ENCODE measurements around the gene IPMK. TPM values are rescaled to one million over a fixed set of nuclear protein-coding genes. Genes with fewer than 3 reads are reported as not detected.
"Not testable (repeated sequence)": the region's sequence is repeated elsewhere in the genome, so short reads cannot be mapped to it uniquely, and the experiment has no call there.

IPMK gene
- polyA plus RNA-seq, 2 donors = 3.4 to 3.5 TPM

- WGBS, 2 donors = 66 to 73% methylated on average over 4 of the region's 4 CpGs
- Histone ChIP-seq H3K36me3 (ENCODE audit: control insufficient read depth in 2 of 2, insufficient read depth in 2 of 2, low read length in 1 of 2) (peaks cover 0 to 3% of the 10 kb centered on the region in 2 donors), H3K9me3 (ENCODE audit: control insufficient read depth in 2 of 2, insufficient read depth in 1 of 2, low read depth in 1 of 2, low read length in 1 of 2) (no peaks in the 10 kb centered on the region), H3K27ac (ENCODE audit: low read depth in 2 of 2, low read length in 1 of 2) (no peak overlapping the region), H3K4me1 (ENCODE audit: control insufficient read depth in 2 of 2, insufficient read depth in 2 of 2, low read length in 1 of 2) (peaks cover 0 to 3% of the 10 kb centered on the region in 2 donors), H3K4me3 (ENCODE audit: low read depth in 1 of 2, low read length in 2 of 2) (no peak overlapping the region), H3K27me3 (ENCODE audit: control insufficient read depth in 1 of 2, insufficient read depth in 2 of 2, low read length in 2 of 2) (no peaks in the 10 kb centered on the region)
Observed at GRCh38 chr10:58240531-58240930, 27.2 kb downstream of the IPMK start.

DNA sequence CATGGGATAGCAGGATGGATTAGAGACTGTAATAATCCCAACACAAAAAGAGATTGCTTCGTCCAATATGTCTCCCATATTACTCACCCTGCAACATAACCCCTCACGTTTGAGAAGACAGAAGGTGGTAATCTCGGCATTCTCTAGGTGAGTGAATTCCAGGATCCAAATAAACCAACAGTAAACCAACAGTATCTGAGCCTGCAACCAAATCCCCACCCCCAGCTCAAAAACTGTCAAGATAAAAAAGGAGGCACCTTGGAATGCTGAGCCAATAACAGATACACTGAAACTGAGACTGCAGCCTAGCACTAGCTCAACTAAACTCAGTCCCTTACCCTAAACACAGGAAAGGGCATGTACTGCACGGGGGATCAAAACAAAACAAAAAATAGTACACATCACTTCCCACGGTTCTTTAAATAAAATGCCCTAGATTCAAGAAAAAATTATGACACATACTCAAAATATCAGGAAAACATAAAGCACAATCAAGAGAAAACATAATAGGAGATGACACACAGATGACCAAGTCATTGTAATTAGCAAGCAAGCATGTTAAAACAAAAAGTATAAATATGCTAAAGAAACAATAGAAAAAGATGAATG, 28.0 kb downstream of the IPMK start:
- WGBS, 2 donors = 63 to 64% methylated on average over 5 of the region's 5 CpGs
- Histone ChIP-seq H3K9me3 (ENCODE audit: control insufficient read depth in 2 of 2, insufficient read depth in 1 of 2, low read depth in 1 of 2, low read length in 1 of 2) (no peaks in the 10 kb centered on the region), H3K27me3 (ENCODE audit: control insufficient read depth in 1 of 2, insufficient read depth in 2 of 2, low read length in 2 of 2) (no peaks in the 10 kb centered on the region), H3K4me1 (ENCODE audit: control insufficient read depth in 2 of 2, insufficient read depth in 2 of 2, low read length in 1 of 2) (peaks cover 0 to 3% of the 10 kb centered on the region in 2 donors), H3K36me3 (ENCODE audit: control insufficient read depth in 2 of 2, insufficient read depth in 2 of 2, low read length in 1 of 2) (peaks cover 0 to 3% of the 10 kb centered on the region in 2 donors), H3K27ac (ENCODE audit: low read depth in 2 of 2, low read length in 1 of 2) (no peak overlapping the region), H3K4me3 (ENCODE audit: low read depth in 1 of 2, low read length in 2 of 2) (no peak overlapping the region)

DNA sequence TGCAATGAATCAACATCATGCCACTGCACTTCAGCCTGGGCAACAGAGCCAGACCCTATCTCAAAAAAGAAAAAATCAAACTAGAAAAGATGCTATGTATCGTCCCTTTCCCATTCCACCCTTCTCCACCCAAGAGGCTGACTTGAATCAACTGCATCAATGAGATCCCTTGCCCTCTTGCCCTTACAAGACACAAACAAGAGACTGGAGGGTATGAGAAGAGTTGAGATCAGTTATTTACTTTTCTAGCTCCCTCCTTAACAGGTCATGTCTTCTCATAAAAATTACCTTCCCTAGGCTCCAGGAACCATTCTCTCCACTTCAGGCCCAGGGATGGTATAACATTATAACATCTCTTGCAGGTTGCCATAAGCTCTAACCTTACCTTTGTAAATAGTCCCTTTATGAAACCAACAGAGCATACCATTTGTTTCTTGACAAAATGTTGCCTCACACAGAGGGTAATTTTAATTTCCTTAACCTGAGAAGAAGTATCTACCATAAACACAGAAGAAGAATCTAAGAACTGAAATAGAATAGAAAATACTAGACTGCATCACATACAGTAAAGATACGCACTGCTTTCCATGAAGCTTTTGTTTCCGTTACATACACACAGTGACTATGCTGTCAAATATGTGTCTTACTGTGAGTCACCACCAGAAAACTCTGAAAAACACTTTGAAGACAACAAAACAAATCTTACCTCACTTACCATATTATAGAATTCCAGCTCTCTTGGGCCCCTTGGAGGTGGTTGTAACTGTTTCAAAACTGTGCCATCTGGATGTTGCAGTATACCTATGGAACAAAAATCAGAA, 30.5 kb downstream of the IPMK start:
- H3K4me3 ChIP-seq (ENCODE audit: low read depth in 1 of 2, low read length in 2 of 2) = no peak overlapping the region
- no peak overlapping the region for H3K27ac ChIP-seq (ENCODE audit: low read depth in 2 of 2, low read length in 1 of 2)
- 79 to 89% methylated on average over 3 of the region's 3 CpGs for WGBS, 2 donors
- no peaks in the 10 kb centered on the region for H3K36me3 ChIP-seq (ENCODE audit: control insufficient read depth in 2 of 2, insufficient read depth in 2 of 2, low read length in 1 of 2)
- no peaks in the 10 kb centered on the region for H3K27me3 ChIP-seq (ENCODE audit: control insufficient read depth in 1 of 2, insufficient read depth in 2 of 2, low read length in 2 of 2)
- peaks cover 0 to 3% of the 10 kb centered on the region in 2 donors for H3K4me1 ChIP-seq (ENCODE audit: control insufficient read depth in 2 of 2, insufficient read depth in 2 of 2, low read length in 1 of 2)
- H3K9me3 ChIP-seq (ENCODE audit: control insufficient read depth in 2 of 2, insufficient read depth in 1 of 2, low read depth in 1 of 2, low read length in 1 of 2) = no peaks in the 10 kb centered on the region

GRCh38 chr10:58229856-58230255, 37.8 kb downstream of the IPMK start:
- H3K36me3 ChIP-seq (ENCODE audit: control insufficient read depth in 2 of 2, insufficient read depth in 2 of 2, low read length in 1 of 2); H3K4me3 ChIP-seq (ENCODE audit: low read depth in 1 of 2, low read length in 2 of 2): not testable (repeated sequence)
- WGBS, 2 donors = 87 to 91% methylated on average over 7 of the region's 7 CpGs

GRCh38 chr10:58225654-58226053, 42.0 kb downstream of the IPMK start:
- no peak overlapping the region for H3K4me3 ChIP-seq (ENCODE audit: low read depth in 1 of 2, low read length in 2 of 2)
- no peaks in the 10 kb centered on the region for H3K9me3 ChIP-seq (ENCODE audit: control insufficient read depth in 2 of 2, insufficient read depth in 1 of 2, low read depth in 1 of 2, low read length in 1 of 2)
- no peaks in the 10 kb centered on the region for H3K36me3 ChIP-seq (ENCODE audit: control insufficient read depth in 2 of 2, insufficient read depth in 2 of 2, low read length in 1 of 2)
- H3K4me1 ChIP-seq (ENCODE audit: control insufficient read depth in 2 of 2, insufficient read depth in 2 of 2, low read length in 1 of 2) = no peaks in the 10 kb centered on the region
- H3K27ac ChIP-seq (ENCODE audit: low read depth in 2 of 2, low read length in 1 of 2) = no peak overlapping the region
- H3K27me3 ChIP-seq (ENCODE audit: control insufficient read depth in 1 of 2, insufficient read depth in 2 of 2, low read length in 2 of 2) = no peaks in the 10 kb centered on the region
- WGBS, 2 donors = 88 to 98% methylated on average over 2 of the region's 2 CpGs

More at GRCh38 chr10:58229856-58230255, 37.8 kb downstream of the IPMK start:
- not testable (repeated sequence) for H3K27ac ChIP-seq (ENCODE audit: low read depth in 2 of 2, low read length in 1 of 2); H3K27me3 ChIP-seq (ENCODE audit: control insufficient read depth in 1 of 2, insufficient read depth in 2 of 2, low read length in 2 of 2); H3K9me3 ChIP-seq (ENCODE audit: control insufficient read depth in 2 of 2, insufficient read depth in 1 of 2, low read depth in 1 of 2, low read length in 1 of 2); H3K4me1 ChIP-seq (ENCODE audit: control insufficient read depth in 2 of 2, insufficient read depth in 2 of 2, low read length in 1 of 2)

DNA sequence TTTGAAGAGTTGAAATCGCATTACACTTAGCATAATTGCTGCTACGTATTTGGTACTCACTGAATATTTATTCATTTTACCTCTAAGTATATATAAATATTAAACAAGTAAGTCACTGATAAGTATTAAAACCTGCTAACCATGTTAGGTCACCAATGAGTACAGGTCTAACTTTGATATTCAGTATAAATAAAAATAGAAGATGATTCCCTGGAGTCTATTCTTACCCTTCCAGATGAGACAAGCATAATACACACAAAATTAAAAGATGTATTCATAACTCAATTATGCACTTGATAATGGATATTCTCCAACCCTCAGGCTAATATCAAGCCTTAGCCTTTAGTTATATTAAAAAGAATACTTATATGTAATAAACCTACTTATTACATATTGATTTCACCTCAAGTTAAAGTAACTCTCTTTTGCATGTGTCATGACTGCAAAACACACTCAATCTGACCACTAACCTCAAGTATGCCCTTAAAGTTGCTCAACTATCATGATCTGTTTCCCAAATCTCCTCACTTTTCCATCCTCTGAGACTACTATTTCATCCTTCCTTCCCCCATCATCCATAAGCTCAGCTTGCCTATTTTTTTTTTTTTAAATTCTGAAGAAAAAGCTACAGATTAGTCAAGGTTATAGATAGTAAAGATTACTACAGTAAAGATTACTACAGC, 46.8 kb downstream of the IPMK start:
- WGBS, 2 donors = 92 to 97% methylated on average over 2 of the region's 2 CpGs

DNA sequence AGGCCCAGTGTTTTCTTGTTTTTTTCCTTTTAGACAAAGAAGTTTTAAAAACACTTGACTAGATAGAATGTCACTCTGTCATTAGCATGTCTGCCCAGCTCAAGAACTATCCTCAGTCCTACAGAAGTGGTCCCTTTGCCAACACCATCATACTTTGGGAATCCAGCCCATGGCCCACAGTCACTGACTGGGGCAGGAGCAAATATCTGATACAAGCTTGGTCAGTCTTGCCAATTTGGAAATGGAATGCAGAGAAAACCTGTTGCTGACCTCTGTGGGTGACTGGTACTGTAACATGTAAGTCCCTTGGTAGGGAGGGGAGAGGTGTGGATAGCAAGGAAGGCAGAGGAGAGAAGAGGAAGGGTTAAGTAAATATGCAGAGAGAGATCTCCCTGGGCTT, 47.8 kb downstream of the IPMK start:
- H3K36me3 ChIP-seq (ENCODE audit: control insufficient read depth in 2 of 2, insufficient read depth in 2 of 2, low read length in 1 of 2) = no peaks in the 10 kb centered on the region
- H3K4me3 ChIP-seq (ENCODE audit: low read depth in 1 of 2, low read length in 2 of 2) = no peak overlapping the region
- no peak overlapping the region for H3K27ac ChIP-seq (ENCODE audit: low read depth in 2 of 2, low read length in 1 of 2)
- no peaks in the 10 kb centered on the region for H3K9me3 ChIP-seq (ENCODE audit: control insufficient read depth in 2 of 2, insufficient read depth in 1 of 2, low read depth in 1 of 2, low read length in 1 of 2)
- no peaks in the 10 kb centered on the region for H3K4me1 ChIP-seq (ENCODE audit: control insufficient read depth in 2 of 2, insufficient read depth in 2 of 2, low read length in 1 of 2)
- no peaks in the 10 kb centered on the region for H3K27me3 ChIP-seq (ENCODE audit: control insufficient read depth in 1 of 2, insufficient read depth in 2 of 2, low read length in 2 of 2)

More for the DNA sequence above, 46.8 kb downstream of the IPMK start:
- Histone ChIP-seq H3K27ac (ENCODE audit: low read depth in 2 of 2, low read length in 1 of 2) (no peak overlapping the region), H3K4me1 (ENCODE audit: control insufficient read depth in 2 of 2, insufficient read depth in 2 of 2, low read length in 1 of 2) (no peaks in the 10 kb centered on the region), H3K9me3 (ENCODE audit: control insufficient read depth in 2 of 2, insufficient read depth in 1 of 2, low read depth in 1 of 2, low read length in 1 of 2) (no peaks in the 10 kb centered on the region), H3K27me3 (ENCODE audit: control insufficient read depth in 1 of 2, insufficient read depth in 2 of 2, low read length in 2 of 2) (no peaks in the 10 kb centered on the region), H3K4me3 (ENCODE audit: low read depth in 1 of 2, low read length in 2 of 2) (no peak overlapping the region), H3K36me3 (ENCODE audit: control insufficient read depth in 2 of 2, insufficient read depth in 2 of 2, low read length in 1 of 2) (no peaks in the 10 kb centered on the region)

GRCh38 chr10:58217612-58218011, 50.1 kb downstream of the IPMK start:
- WGBS, 2 donors = 72 to 75% methylated on average over 4 of the region's 4 CpGs

DNA sequence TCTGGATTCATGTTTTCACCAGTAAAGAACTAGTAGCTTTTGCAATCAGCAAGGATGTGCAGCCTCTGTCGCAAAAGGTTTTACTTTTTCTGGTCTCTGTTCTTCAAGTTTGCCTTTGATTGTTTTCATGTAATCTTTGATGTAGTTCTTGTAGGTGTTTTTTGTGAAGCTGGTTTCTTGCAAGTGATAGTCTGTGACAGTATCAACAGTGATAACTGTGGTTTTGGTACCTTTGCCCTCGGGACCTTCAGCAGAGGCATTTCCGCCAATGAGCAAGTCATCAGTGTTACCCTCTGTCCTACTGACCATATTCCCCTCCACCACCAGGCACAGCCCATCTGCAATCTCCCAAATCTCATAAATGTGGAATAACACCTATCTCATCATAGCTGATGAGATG, 55.1 kb downstream of the IPMK start:
- no peak overlapping the region for H3K27ac ChIP-seq (ENCODE audit: low read depth in 2 of 2, low read length in 1 of 2)
- peaks cover 0 to 7% of the 10 kb centered on the region in 2 donors for H3K4me1 ChIP-seq (ENCODE audit: control insufficient read depth in 2 of 2, insufficient read depth in 2 of 2, low read length in 1 of 2)
- H3K9me3 ChIP-seq (ENCODE audit: control insufficient read depth in 2 of 2, insufficient read depth in 1 of 2, low read depth in 1 of 2, low read length in 1 of 2) = no peaks in the 10 kb centered on the region
- H3K4me3 ChIP-seq (ENCODE audit: low read depth in 1 of 2, low read length in 2 of 2) = no peak overlapping the region
- 87 to 95% methylated on average over 3 of the region's 3 CpGs for WGBS, 2 donors
- peaks cover 2 to 4% of the 10 kb centered on the region in 2 donors for H3K36me3 ChIP-seq (ENCODE audit: control insufficient read depth in 2 of 2, insufficient read depth in 2 of 2, low read length in 1 of 2)
- no peaks in the 10 kb centered on the region for H3K27me3 ChIP-seq (ENCODE audit: control insufficient read depth in 1 of 2, insufficient read depth in 2 of 2, low read length in 2 of 2)

More at GRCh38 chr10:58217612-58218011, 50.1 kb downstream of the IPMK start:
- H3K4me1 ChIP-seq (ENCODE audit: control insufficient read depth in 2 of 2, insufficient read depth in 2 of 2, low read length in 1 of 2) = no peaks in the 10 kb centered on the region
- H3K27me3 ChIP-seq (ENCODE audit: control insufficient read depth in 1 of 2, insufficient read depth in 2 of 2, low read length in 2 of 2) = no peaks in the 10 kb centered on the region
- H3K4me3 ChIP-seq (ENCODE audit: low read depth in 1 of 2, low read length in 2 of 2) = no peak overlapping the region
- no peaks in the 10 kb centered on the region for H3K9me3 ChIP-seq (ENCODE audit: control insufficient read depth in 2 of 2, insufficient read depth in 1 of 2, low read depth in 1 of 2, low read length in 1 of 2)
- no peaks in the 10 kb centered on the region for H3K36me3 ChIP-seq (ENCODE audit: control insufficient read depth in 2 of 2, insufficient read depth in 2 of 2, low read length in 1 of 2)
- no peak overlapping the region for H3K27ac ChIP-seq (ENCODE audit: low read depth in 2 of 2, low read length in 1 of 2)
